CD4-positive, alpha-beta T cell (primary cell): Measurements from ENCODE around the gene PRKAR2B. TPM values are rescaled to one million over a fixed set of nuclear protein-coding genes. Genes with fewer than 3 reads are reported as not detected.
"Not testable (repeated sequence)": the region's sequence is repeated elsewhere in the genome, so short reads cannot be mapped to it uniquely, and the experiment has no call there.

Experiments used
- ATAC-seq: fragments of 200-7000 bp; cut with Tn5 transposase; one replicate; pipeline ENCODE4 v1.10.0; 2022; ENCODE audit warnings: mild to moderate bottlenecking; ENCODE audit not compliant: poor library complexity
- CTCF ChIA-PET: fragments of 350-600 bp; sonication (Branson Sonifier 250); formaldehyde crosslinking; loops from one replicate; lab custom pipeline; 2021; ENCODE audit warnings: antibody characterized with exemption, inconsistent platforms; lab: Charles Lee
- POLR2A ChIA-PET: fragments of 350-600 bp; sonication (Branson Sonifier 250); formaldehyde crosslinking; loops from one replicate; lab custom pipeline; 2021; ENCODE audit warnings: antibody characterized with exemption, inconsistent platforms; lab: Charles Lee
- DNase-seq, 14 experiments: peaks; one replicate each; pipeline ENCODE4 v3.0.0-alpha.2; 2013 to 2020; ENCODE audit warnings: mixed read lengths in 2 of 14
- H3K27ac ChIP-seq, 2 donors: one replicate each; pipeline versions ENCODE4 v1.5.1 to v1.7.0; 2013; ENCODE audit warnings: low read length in 2 of 2, low read depth in 1 of 2, mild to moderate bottlenecking in 1 of 2
- H3K27me3 ChIP-seq, 2 experiments: 1 replicate in 1 of 2; 2 replicates in 1 of 2; pipeline versions ENCODE4 v1.6.1 to v1.7.0; 2013; ENCODE audit warnings: low read length in 2 of 2, control low read depth in 1 of 2, mild to moderate bottlenecking in 1 of 2, moderate library complexity in 1 of 2; ENCODE audit not compliant: insufficient read depth in 2 of 2, control insufficient read depth in 1 of 2
- H3K36me3 ChIP-seq: one replicate; pipeline ENCODE4 v1.6.1; 2013; ENCODE audit warnings: low read length, control low read depth; ENCODE audit not compliant: insufficient read depth
- H3K4me1 ChIP-seq: one replicate; pipeline ENCODE4 v1.6.1; 2013; ENCODE audit warnings: low read length, control low read depth; ENCODE audit not compliant: insufficient read depth
- H3K4me3 ChIP-seq: one replicate; pipeline ENCODE4 v1.5.1; 2013; ENCODE audit warnings: mild to moderate bottlenecking, low read length, moderate library complexity
- H3K9me3 ChIP-seq, 2 experiments: 1 replicate in 1 of 2; 2 replicates in 1 of 2; pipeline versions ENCODE4 v1.6.1 to v1.7.0; 2013; ENCODE audit warnings: low read length in 2 of 2, mild to moderate bottlenecking in 2 of 2, control low read depth in 1 of 2, moderate library complexity in 1 of 2; ENCODE audit not compliant: control insufficient read depth in 1 of 2, insufficient read depth in 1 of 2
- H3K27ac Mint-ChIP-seq: one replicate; pipeline ENCODE4 v1.8.0; 2020; ENCODE audit warnings: mixed read lengths
- H3K27me3 Mint-ChIP-seq: one replicate; pipeline ENCODE4 v1.8.0; 2021; ENCODE audit warnings: mixed read lengths
- H3K36me3 Mint-ChIP-seq: one replicate; pipeline ENCODE4 v1.8.0; 2021; ENCODE audit warnings: low read depth, mixed read lengths
- H3K4me1 Mint-ChIP-seq: one replicate; pipeline ENCODE4 v1.8.0; 2021; ENCODE audit warnings: low read depth, mixed read lengths
- H3K4me3 Mint-ChIP-seq: one replicate; pipeline ENCODE4 v1.8.0; 2020; ENCODE audit warnings: mild to moderate bottlenecking, mixed read lengths
- H3K9me3 Mint-ChIP-seq: one replicate; pipeline ENCODE4 v1.8.0; 2020; ENCODE audit warnings: mixed read lengths
- intact Hi-C, 2 experiments: fragments of 100-400 bp; cut with DNase I in 1 of 2; cut with micrococcal nuclease in 1 of 2; formaldehyde crosslinking; loops; one replicate each; pipeline versions ENCODE4 v1.15.1 to v1.9.0; 2023 to 2025; cut with DNase I, micrococcal nuclease
- total RNA-seq, 174 experiments: library from RNA in 2 of 174; stranded (reverse) in 2 of 174; gene quantifications; one replicate each; pipeline ENCODE4 v1.2.3 and lab custom pipeline; 2021 to 2026
- TF ChIP-seq, protein P1 (sequence below): fragments of 200-600 bp; IDR thresholded peaks from one replicate; pipeline ENCODE4 v1.8.0; 2022; ENCODE audit warnings: antibody characterized with exemption, mild to moderate bottlenecking

Gene PRKAR2B
- total RNA-seq, 2 experiments from 2014 or later = 0.41 to 0.42 TPM

DNA sequence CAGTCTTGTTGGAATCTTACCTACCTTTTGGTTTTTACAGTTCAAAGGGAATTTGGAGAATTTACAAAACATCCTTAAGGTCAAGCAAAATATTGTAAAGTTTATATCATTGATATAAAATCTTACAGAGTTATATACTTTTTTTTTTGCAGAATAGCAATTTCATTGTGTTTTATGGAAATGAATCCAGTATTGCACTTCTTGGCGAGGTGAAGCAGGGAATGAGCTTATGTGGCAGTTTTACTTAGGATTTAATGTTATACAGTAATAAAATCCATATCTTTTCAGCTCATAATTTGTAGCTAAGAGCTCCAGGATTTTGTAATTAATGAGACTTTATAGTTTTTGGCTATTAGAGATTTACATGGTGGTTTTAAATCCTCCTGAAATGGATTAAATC lies 5.0 kb downstream of the PRKAR2B start:
- Mint-ChIP-seq H3K27ac (no peak overlapping the region), H3K36me3 (no peaks in the 10 kb centered on the region), H3K9me3 (no peaks in the 10 kb centered on the region), H3K4me3 (no peak overlapping the region), H3K27me3 (peaks cover 39% of the 10 kb centered on the region), H3K4me1 (peaks cover 7% of the 10 kb centered on the region)
- H3K9me3 ChIP-seq = no peaks in the 10 kb centered on the region
- peaks cover 8% of the 10 kb centered on the region for H3K4me1 ChIP-seq
- no peaks in the 10 kb centered on the region for H3K36me3 ChIP-seq
- intact Hi-C loops = loop anchor here in 1 of 2 experiments (5.0 to 10.0 kb wide), 6 partner anchors 75 to 695 kb away; partner anchors contain the start of genes CBLL1, CCDC71L, COG5 and DUS4L
- peaks cover 12 to 30% of the 10 kb centered on the region in 2 experiments for H3K27me3 ChIP-seq
- no peak overlapping the region for H3K4me3 ChIP-seq
- ChIA-PET CTCF (interaction anchor here (0.6 to 1.4 kb wide), 2 partner anchors 10 to 33 kb away, joined by 3 read pairs; no protein-coding TSS in a partner anchor), POLR2A (no interaction called here)
- TF ChIP-seq, protein P1, sequence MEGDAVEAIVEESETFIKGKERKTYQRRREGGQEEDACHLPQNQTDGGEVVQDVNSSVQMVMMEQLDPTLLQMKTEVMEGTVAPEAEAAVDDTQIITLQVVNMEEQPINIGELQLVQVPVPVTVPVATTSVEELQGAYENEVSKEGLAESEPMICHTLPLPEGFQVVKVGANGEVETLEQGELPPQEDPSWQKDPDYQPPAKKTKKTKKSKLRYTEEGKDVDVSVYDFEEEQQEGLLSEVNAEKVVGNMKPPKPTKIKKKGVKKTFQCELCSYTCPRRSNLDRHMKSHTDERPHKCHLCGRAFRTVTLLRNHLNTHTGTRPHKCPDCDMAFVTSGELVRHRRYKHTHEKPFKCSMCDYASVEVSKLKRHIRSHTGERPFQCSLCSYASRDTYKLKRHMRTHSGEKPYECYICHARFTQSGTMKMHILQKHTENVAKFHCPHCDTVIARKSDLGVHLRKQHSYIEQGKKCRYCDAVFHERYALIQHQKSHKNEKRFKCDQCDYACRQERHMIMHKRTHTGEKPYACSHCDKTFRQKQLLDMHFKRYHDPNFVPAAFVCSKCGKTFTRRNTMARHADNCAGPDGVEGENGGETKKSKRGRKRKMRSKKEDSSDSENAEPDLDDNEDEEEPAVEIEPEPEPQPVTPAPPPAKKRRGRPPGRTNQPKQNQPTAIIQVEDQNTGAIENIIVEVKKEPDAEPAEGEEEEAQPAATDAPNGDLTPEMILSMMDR = no peak
- DNase-seq = no peak
- no peak for ATAC-seq
- H3K27ac ChIP-seq = no peak overlapping the region

DNA sequence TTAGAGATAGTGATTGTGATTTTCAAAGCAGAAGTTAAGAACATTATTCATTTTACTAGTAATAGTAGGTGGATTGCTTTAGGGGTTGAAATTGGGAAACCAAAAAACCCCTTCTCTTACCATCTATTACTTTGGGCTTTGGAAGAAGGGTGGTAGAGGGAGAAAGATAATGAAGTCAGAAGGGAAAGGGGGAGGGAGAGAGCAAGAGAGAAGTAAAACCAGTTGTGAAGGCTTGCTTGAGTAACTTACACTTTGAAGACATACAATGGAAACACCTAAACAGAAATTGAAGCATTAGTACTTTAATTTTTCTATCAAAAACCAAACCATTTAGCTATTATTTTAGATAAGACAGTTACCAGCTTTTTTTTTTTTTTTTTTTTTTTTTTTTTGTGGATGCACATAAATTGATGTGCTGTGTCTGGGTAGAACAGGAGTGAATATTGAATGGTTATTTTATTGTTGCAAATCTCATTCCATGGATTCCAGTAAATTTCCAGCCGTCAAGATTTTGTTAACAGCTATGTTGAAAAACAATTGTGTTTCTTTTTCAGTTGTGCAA lies 5.5 kb downstream of the PRKAR2B start:
- DNase-seq (no peak), ATAC-seq (no peak)
- ChIA-PET CTCF (interaction anchor here (0.6 to 1.4 kb wide), 2 partner anchors 10 to 32 kb away, joined by 3 read pairs; no protein-coding TSS in a partner anchor), POLR2A (no interaction called here)
- peaks cover 39% of the 10 kb centered on the region for H3K27me3 Mint-ChIP-seq
- H3K4me3 Mint-ChIP-seq = no peak overlapping the region
- Histone ChIP-seq H3K36me3 (no peaks in the 10 kb centered on the region), H3K27me3 (peaks cover 12 to 30% of the 10 kb centered on the region in 2 experiments), H3K4me1 (peaks cover 5% of the 10 kb centered on the region), H3K4me3 (no peak overlapping the region), H3K27ac (no peak overlapping the region), H3K9me3 (no peaks in the 10 kb centered on the region)
- no peaks in the 10 kb centered on the region for H3K36me3 Mint-ChIP-seq
- H3K9me3 Mint-ChIP-seq = no peaks in the 10 kb centered on the region
- intact Hi-C loops = loop anchor here in 1 of 2 experiments (5.0 to 10.0 kb wide), 6 partner anchors 75 to 695 kb away; partner anchors contain the start of genes CBLL1, CCDC71L, COG5 and DUS4L
- peaks cover 7% of the 10 kb centered on the region for H3K4me1 Mint-ChIP-seq
- H3K27ac Mint-ChIP-seq = no peak overlapping the region
- TF ChIP-seq, protein P1 = no peak

DNA sequence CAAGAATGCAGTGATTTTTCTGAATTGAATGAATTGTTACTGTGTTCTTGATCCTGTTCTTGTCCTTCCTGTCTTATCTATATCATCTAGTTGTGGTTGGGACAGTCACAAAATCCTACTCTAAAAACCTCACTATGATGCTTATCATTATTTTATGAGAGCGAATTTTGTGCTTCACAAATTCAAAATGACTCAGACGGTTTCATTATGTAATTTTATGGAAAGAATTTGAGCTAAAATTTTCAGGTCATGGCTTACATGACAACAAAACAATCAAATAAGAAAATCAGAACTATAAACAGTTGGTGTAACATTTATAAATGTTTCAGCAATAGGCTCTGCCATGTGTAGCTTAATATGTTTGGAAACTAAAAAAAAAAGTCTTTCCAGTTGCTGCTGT lies 6.9 kb downstream of the PRKAR2B start:
- Mint-ChIP-seq H3K4me1 (no peaks in the 10 kb centered on the region), H3K9me3 (no peaks in the 10 kb centered on the region), H3K27me3 (peaks cover 26% of the 10 kb centered on the region), H3K4me3 (no peak overlapping the region), H3K27ac (no peak overlapping the region), H3K36me3 (no peaks in the 10 kb centered on the region)
- Histone ChIP-seq H3K4me1 (no peaks in the 10 kb centered on the region), H3K27me3 (peaks cover 0 to 20% of the 10 kb centered on the region in 2 experiments), H3K27ac (no peak overlapping the region), H3K36me3 (no peaks in the 10 kb centered on the region), H3K9me3 (no peaks in the 10 kb centered on the region), H3K4me3 (no peak overlapping the region)
- ATAC-seq (no peak), DNase-seq (no peak)
- CTCF ChIA-PET = no interaction called here
- intact Hi-C loops = no loop called here
- POLR2A ChIA-PET = no interaction called here
- TF ChIP-seq, protein P1 = no peak

DNA sequence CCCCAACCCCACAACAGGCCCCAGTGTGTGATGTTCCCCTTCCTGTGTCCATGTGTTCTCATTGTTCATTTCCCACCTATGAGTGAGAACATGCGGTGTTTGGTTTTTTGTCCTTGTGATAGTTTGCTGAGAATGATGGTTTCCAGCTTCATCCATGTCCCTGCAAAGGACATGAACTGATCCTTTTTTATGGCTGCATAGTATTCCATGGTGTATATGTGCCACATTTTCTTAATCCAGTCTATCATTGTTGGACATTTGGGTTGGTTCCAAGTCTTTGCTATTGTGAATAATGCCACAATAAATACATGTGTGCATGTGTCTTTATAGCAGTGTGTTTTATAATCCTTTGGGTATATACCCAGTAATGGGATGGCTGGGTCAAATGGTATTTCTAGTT lies 10.5 kb downstream of the PRKAR2B start:
- H3K9me3 ChIP-seq, H3K9me3 Mint-ChIP-seq, CTCF ChIA-PET, DNase-seq, H3K36me3 Mint-ChIP-seq, H3K27ac Mint-ChIP-seq, H3K36me3 ChIP-seq, H3K4me1 Mint-ChIP-seq, POLR2A ChIA-PET, H3K4me3 ChIP-seq, H3K4me1 ChIP-seq, H3K4me3 Mint-ChIP-seq, H3K27me3 ChIP-seq, ATAC-seq, H3K27ac ChIP-seq, H3K27me3 Mint-ChIP-seq, intact Hi-C loops: not testable (repeated sequence)

DNA sequence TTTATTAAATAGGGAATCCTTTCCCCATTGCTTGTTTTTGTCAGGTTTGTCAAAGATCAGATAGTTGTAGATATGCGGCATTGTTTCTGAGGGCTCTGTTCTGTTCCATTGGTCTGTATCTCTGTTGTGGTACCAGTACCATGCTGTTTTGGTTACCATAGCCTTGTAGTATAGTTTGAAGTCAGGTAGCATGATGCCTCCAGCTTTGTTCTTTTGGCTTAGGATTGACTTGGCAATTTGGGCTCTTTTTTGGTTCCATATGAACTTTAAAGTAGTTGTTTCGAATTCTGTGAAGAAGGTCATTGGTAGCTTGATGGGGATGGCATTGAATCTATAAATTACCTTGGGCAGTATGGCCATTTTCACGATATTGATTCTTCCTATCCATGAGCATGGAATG lies 11.6 kb downstream of the PRKAR2B start:
- ATAC-seq, DNase-seq, POLR2A ChIA-PET, H3K36me3 Mint-ChIP-seq, H3K9me3 Mint-ChIP-seq, H3K27ac ChIP-seq, H3K4me3 Mint-ChIP-seq, CTCF ChIA-PET, H3K36me3 ChIP-seq, intact Hi-C loops, H3K4me1 Mint-ChIP-seq, H3K4me1 ChIP-seq, H3K27me3 ChIP-seq, H3K9me3 ChIP-seq, H3K27ac Mint-ChIP-seq, H3K27me3 Mint-ChIP-seq, H3K4me3 ChIP-seq: not testable (repeated sequence)
